ENCODE measurements around the gene PRKCA.

GRCh38 chr17:66580184-66580955, 278.0 kb downstream of the PRKCA start:
- TF ChIP-seq SMAD3 (CRISPR knock-in tag; IDR thresholded peaks at IDR 0.05; ENCODE audit: borderline replicate concordance), result no peak
- TF ChIP-seq CTCF (IDR thresholded peaks at IDR 0.05), result no peak
- TF ChIP-seq JUN (CRISPR knock-in tag; IDR thresholded peaks at IDR 0.05), result no peak
- no peak for TF ChIP-seq SP1 (CRISPR knock-in tag; conservative IDR thresholded peaks at IDR 0.05)

Measured in WTC11 (cell line).